HepG2 (cell line): ENCODE results near the gene GATAD2B.

Source experiments
- CHD2 ChIP-seq: IDR thresholded peaks from 2 replicates; pipeline ENCODE4 v1.6.1; 2011; ENCODE audit warnings: low read depth, low read length, improper control_type of control experiment
- CTCF ChIP-seq: sonication (generic); formaldehyde crosslinking; IDR thresholded peaks from 2 replicates; pipeline ENCODE4 v1.5.0; 2020; ENCODE audit warnings: mild to moderate bottlenecking, missing genetic modification reagents, moderate library complexity
- KDM1A ChIP-seq: IDR thresholded peaks from 2 replicates; pipeline ENCODE4 v1.6.1; 2016; ENCODE audit warnings: missing compliant biosample characterization
- KLF13 ChIP-seq: sonication (generic); formaldehyde crosslinking; IDR thresholded peaks from 2 replicates; pipeline ENCODE4 v1.4.0; 2020; ENCODE audit warnings: mild to moderate bottlenecking, missing genetic modification reagents
- TF ChIP-seq, protein P1 (sequence below): IDR thresholded peaks from 2 replicates; pipeline ENCODE4 v1.6.1; 2012; ENCODE audit warnings: inconsistent platforms

GRCh38 chr1:153928791-153929341, 6.1 kb upstream of the GATAD2B start:
- TF ChIP-seq CTCF (CRISPR knock-in tag) (no peak), CHD2 (no peak), KDM1A (CRISPR knock-in tag) (no peak), KLF13 (no peak)
- TF ChIP-seq, protein P1, sequence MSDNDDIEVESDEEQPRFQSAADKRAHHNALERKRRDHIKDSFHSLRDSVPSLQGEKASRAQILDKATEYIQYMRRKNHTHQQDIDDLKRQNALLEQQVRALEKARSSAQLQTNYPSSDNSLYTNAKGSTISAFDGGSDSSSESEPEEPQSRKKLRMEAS: no peak
